CD4-positive, alpha-beta T cell treated with Interferon alpha-2 for 1 hour (primary cell): ENCODE results near the gene TMEM132A.

Experiments
- DNase-seq, 2 donors: peaks; one replicate each; pipeline ENCODE4 v3.0.0-alpha.2; 2020 to 2022

Gene TMEM132A

GRCh38 chr11:60923326-60923725 lies 934 bp upstream of the TMEM132A start:
- DNase-seq: no peak

GRCh38 chr11:60923800-60924109 lies 505 bp upstream of the TMEM132A start:
- no peak for DNase-seq

DNA sequence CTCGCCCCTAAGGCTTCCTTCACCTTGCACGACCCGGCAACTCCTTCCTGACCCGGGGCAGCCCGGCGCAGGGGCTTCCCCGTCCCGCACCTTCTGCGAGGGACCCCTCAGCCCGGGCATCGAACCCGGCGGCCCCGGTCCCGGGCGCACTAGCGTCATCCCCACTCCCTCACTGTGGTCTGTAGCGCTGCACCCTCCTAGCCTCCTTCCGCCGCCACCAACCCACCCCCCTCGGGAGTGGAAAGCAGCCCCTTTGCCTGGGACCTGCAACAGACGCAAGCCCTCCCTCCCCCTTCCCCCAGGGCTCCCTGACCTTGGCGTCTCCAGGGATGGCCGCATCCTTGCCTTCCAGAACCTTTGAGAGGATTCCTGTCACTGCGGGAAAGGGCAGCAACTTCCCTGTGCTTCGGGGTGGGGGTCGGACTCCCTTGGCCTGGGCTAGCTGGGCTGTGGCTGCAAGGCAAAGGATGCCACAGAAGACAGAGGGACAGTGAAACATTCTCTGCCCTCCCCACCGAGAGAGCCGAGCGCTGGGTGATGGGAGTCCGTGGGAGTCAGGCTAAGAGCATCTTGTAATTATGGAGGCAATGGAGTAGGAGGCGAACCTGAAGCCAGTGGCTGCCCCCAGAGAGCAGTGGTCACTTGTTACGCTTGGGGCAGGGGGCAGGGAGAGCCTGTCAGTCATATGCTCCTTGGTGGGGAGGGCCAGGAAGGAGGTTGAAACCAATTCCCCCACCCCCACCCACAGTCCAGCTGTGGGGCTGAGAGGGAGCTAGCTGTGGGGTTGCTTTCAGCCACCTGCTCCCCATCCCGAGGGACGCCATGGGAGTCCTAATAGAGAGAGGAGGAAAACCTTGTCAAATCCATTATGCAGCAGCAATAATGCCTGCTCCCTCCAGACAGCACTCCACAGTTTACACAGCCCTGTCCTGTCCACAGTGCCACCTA lies 920 bp downstream of the TMEM132A start:
- DNase-seq: no peak

DNA sequence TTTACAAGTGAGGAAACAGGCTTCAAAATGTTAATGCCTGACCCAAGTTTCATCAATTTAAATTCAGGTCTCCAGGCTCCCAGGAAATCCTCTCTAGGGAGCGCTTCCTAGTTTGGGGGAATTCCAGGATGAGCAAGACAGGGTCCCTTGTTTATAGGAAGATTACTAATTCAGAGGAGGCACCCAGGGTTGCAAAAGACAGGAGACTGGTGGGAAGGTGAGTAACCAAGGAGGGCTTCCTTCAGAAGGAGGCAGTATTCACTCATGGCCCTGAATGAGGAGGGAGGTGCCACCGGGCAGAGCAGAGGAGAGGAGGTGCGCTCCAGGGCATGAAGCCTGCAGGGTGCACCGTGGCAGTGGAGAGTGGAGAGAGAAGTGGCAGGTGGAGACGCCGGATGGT lies 1.6 kb downstream of the TMEM132A start:
- no peak for DNase-seq

GRCh38 chr11:60926500-60926899 lies 2.2 kb downstream of the TMEM132A start:
- DNase-seq: no peak

- no peak for DNase-seq
These were observed 2.9 kb downstream of the TMEM132A start for GRCh38 chr11:60927061-60927592.

GRCh38 chr11:60927600-60927999 lies 3.3 kb downstream of the TMEM132A start:
- DNase-seq: no peak

DNA sequence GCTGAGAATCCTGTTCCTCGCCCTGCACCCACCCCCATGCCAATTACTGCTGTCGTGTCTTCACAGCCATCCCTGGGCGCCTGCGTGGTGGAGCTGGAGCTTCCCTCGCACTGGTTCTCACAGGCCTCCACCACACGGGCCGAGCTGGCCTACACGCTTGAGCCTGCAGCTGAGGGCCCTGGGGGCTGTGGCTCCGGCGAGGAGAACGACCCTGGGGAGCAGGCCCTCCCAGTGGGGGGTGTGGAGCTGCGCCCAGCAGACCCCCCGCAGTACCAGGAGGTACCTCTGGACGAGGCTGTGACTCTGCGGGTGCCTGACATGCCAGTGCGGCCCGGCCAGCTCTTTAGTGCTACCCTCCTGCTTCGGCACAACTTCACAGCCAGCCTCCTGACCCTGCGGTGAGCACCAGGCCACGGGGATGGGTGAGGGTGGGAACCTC lies 4.3 kb downstream of the TMEM132A start:
- no peak for DNase-seq

DNA sequence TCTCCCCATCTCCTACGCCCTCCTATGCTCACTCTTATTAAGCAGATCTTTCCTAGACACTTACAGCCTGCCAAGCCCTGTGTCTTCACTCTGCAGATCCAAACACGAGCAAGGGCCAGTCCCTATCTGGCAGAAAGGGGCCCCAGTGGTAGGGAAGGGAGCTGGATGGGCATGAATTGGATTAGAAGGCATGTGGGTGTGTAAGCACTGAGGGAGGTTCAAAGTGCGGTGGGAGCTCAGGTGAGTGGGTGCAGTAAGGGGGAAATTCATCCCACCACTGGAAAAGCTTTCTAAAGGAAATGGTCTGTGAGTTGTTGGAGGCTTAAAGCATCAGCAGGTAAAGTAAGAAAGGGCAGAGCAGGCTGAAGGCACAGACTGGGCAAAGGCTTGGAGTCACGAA lies 5.5 kb downstream of the TMEM132A start:
- DNase-seq: no peak

GRCh38 chr11:60930394-60930793 lies 6.1 kb downstream of the TMEM132A start:
- DNase-seq: no peak

- peak in 1 of 2 donors; percentile 61 for DNase-seq
These were observed 7.7 kb downstream of the TMEM132A start for GRCh38 chr11:60931917-60932316.

GRCh38 chr11:60932605-60933356 lies 8.5 kb downstream of the TMEM132A start:
- no peak for DNase-seq

GRCh38 chr11:60933416-60934123 lies 9.3 kb downstream of the TMEM132A start:
- no peak for DNase-seq

DNA sequence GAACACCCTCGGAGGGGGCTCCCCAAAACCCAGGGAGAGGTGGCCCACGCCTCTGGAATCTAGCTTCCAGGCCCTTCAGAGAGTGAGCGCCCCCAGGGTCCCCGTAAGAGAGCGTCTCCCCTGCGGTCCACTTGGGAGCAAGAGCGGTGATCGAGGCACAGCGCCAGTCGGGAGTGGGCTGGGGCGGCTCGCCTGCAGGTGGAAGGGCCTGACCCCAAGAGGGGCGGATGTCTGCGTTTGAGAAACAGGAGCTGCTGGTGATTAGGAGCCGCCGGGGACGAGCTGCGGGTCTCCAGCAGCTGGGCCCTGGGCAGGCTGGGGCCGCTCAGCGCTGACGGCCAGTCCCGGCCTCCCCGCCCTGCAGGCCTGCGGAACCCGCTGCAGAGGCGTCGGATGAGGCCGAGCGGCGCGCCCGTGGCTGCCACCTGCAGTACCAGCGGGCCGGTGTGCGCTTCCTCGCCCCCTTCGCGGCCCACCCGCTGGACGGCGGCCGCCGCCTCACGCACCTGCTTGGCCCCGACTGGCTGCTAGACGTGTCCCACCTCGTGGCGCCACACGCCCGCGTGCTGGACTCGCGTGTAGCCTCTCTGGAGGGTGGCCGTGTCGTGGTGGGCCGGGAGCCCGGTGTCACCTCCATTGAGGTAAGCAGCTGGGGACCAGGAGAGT lies 10.0 kb downstream of the TMEM132A start:
- no peak for DNase-seq

- DNase-seq: no peak
These were observed 10.7 kb downstream of the TMEM132A start for GRCh38 chr11:60934790-60935605.

- DNase-seq: no peak
These were observed 11.6 kb downstream of the TMEM132A start for GRCh38 chr11:60935676-60936442.

DNA sequence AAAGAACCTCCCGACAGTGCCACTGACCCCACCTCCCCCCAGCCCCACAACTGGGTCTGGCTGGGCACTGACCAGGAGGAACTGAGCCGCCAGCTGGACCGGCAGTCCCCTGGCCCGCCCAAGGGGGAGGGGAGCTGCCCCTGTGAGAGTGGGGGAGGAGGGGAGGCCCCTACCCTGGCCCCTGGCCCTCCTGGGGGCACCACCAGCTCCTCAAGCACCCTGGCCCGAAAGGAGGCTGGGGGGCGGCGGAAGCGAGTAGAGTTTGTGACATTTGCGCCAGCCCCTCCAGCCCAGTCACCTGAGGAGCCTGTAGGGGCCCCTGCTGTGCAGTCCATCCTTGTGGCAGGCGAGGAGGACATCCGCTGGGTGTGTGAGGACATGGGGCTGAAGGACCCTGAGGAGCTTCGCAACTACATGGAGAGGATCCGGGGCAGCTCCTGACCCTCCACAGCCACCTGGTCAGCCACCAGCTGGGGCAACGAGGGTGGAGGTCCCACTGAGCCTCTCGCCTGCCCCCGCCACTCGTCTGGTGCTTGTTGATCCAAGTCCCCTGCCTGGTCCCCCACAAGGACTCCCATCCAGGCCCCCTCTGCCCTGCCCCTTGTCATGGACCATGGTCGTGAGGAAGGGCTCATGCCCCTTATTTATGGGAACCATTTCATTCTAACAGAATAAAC lies 12.3 kb downstream of the TMEM132A start:
- no peak for DNase-seq

DNA sequence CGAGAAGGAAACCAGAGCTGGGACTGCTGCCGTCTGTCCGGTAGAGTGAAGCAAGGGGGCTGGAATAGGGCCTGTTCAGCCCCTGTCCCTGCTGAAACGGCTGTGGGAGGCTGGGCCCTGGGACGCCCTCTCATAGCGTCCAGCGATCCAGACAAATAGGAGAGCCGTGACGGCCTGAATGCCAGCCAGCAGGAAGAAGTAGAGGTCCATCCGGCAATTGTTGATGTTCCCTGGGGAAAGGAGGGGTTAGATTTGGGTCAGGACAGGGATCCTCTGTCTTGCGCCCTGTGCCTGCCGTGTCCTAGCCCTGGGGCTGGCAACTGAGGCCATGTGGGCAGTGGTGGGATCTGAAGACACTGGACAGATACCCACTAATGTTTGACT lies 12.9 kb downstream of the TMEM132A start:
- no peak for DNase-seq

GRCh38 chr11:60937811-60938210 lies 13.6 kb downstream of the TMEM132A start:
- no peak for DNase-seq

DNA sequence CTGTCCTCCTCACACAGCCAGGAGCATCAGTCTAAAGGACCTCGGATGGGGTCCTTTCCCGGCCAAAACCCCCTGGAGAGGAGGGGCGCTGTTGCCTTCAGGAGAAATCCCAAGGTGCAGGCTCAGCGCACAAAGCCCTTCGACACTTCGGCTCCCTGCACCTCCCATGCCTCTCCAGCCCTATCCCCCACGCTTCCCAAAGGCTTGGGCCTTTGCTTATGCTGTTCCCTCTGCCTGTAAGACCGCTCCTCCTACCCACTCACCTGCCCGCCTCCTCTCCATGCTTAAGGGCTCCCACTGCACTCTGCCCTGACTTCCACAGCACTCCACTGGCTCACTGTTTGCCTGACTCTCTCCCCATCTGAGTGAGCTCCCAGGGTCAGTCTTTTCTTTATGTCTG lies 14.2 kb downstream of the TMEM132A start:
- no peak for DNase-seq
